ENCODE measurements around the gene PLEKHF1. TPM values are rescaled to one million over a fixed set of nuclear protein-coding genes. Genes with fewer than 3 reads are reported as not detected.

Gene PLEKHF1
- total and polyA plus RNA-seq, 2 of the 8 experiments (the other 6 are each of a cell fraction or from before 2014, with no cell fraction given): 11.1 to 18.4 TPM

DNA sequence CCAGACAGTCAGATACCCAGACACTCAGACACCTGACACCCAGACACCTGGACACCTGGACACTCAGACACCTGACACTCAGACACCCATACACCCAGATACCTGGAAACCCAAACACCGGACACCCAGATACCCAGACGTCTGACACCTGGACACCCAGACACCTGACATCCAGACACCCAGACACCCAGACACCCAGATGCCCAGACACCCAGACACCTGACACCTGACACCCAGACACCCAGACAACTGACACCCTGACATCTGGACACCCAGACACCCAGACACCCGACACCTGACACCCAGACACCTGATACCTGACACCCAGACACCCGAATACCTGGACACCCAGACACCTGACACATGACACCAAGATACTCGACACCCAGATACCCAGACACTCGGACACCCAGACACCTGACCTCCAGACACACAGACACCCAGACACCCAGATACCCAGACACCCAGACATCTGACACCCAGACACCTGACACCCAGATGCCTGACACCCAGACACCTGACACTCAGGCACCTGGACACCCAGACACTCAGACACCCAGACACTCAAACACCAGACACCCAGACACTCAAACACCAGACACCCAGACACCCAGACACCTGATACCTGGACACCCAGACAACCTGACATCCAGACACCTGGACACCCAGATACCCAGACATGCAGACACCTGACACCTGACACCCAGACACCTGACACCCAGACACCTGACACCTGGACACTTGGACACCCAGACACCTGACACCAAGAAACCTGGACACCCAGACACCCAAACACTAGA lies 30.7 kb downstream of the PLEKHF1 start (continued):
- TF ChIP-seq, protein P1, sequence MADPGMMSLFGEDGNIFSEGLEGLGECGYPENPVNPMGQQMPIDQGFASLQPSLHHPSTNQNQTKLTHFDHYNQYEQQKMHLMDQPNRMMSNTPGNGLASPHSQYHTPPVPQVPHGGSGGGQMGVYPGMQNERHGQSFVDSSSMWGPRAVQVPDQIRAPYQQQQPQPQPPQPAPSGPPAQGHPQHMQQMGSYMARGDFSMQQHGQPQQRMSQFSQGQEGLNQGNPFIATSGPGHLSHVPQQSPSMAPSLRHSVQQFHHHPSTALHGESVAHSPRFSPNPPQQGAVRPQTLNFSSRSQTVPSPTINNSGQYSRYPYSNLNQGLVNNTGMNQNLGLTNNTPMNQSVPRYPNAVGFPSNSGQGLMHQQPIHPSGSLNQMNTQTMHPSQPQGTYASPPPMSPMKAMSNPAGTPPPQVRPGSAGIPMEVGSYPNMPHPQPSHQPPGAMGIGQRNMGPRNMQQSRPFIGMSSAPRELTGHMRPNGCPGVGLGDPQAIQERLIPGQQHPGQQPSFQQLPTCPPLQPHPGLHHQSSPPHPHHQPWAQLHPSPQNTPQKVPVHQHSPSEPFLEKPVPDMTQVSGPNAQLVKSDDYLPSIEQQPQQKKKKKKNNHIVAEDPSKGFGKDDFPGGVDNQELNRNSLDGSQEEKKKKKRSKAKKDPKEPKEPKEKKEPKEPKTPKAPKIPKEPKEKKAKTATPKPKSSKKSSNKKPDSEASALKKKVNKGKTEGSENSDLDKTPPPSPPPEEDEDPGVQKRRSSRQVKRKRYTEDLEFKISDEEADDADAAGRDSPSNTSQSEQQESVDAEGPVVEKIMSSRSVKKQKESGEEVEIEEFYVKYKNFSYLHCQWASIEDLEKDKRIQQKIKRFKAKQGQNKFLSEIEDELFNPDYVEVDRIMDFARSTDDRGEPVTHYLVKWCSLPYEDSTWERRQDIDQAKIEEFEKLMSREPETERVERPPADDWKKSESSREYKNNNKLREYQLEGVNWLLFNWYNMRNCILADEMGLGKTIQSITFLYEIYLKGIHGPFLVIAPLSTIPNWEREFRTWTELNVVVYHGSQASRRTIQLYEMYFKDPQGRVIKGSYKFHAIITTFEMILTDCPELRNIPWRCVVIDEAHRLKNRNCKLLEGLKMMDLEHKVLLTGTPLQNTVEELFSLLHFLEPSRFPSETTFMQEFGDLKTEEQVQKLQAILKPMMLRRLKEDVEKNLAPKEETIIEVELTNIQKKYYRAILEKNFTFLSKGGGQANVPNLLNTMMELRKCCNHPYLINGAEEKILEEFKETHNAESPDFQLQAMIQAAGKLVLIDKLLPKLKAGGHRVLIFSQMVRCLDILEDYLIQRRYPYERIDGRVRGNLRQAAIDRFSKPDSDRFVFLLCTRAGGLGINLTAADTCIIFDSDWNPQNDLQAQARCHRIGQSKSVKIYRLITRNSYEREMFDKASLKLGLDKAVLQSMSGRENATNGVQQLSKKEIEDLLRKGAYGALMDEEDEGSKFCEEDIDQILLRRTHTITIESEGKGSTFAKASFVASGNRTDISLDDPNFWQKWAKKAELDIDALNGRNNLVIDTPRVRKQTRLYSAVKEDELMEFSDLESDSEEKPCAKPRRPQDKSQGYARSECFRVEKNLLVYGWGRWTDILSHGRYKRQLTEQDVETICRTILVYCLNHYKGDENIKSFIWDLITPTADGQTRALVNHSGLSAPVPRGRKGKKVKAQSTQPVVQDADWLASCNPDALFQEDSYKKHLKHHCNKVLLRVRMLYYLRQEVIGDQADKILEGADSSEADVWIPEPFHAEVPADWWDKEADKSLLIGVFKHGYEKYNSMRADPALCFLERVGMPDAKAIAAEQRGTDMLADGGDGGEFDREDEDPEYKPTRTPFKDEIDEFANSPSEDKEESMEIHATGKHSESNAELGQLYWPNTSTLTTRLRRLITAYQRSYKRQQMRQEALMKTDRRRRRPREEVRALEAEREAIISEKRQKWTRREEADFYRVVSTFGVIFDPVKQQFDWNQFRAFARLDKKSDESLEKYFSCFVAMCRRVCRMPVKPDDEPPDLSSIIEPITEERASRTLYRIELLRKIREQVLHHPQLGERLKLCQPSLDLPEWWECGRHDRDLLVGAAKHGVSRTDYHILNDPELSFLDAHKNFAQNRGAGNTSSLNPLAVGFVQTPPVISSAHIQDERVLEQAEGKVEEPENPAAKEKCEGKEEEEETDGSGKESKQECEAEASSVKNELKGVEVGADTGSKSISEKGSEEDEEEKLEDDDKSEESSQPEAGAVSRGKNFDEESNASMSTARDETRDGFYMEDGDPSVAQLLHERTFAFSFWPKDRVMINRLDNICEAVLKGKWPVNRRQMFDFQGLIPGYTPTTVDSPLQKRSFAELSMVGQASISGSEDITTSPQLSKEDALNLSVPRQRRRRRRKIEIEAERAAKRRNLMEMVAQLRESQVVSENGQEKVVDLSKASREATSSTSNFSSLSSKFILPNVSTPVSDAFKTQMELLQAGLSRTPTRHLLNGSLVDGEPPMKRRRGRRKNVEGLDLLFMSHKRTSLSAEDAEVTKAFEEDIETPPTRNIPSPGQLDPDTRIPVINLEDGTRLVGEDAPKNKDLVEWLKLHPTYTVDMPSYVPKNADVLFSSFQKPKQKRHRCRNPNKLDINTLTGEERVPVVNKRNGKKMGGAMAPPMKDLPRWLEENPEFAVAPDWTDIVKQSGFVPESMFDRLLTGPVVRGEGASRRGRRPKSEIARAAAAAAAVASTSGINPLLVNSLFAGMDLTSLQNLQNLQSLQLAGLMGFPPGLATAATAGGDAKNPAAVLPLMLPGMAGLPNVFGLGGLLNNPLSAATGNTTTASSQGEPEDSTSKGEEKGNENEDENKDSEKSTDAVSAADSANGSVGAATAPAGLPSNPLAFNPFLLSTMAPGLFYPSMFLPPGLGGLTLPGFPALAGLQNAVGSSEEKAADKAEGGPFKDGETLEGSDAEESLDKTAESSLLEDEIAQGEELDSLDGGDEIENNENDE (IDR thresholded peaks at IDR 0.05; ENCODE audit: insufficient replicate concordance, low read length): no peak
- no peak for TF ChIP-seq FOSL1 (IDR thresholded peaks at IDR 0.05; ENCODE audit: insufficient read depth, low read depth, low read length)
- TF ChIP-seq CEBPB (IDR thresholded peaks at IDR 0.05; ENCODE audit: low read depth, low read length): no peak
- TF ChIP-seq BACH1 (IDR thresholded peaks at IDR 0.05; ENCODE audit: low read length): no peak
- no peak for TF ChIP-seq EZH2 (IDR thresholded peaks at IDR 0.05; ENCODE audit: low read depth, low read length, severe bottlenecking)
- TF ChIP-seq SP1 (IDR thresholded peaks at IDR 0.05; ENCODE audit: low read depth, low read length): no peak
- TF ChIP-seq EGR1 (IDR thresholded peaks at IDR 0.05; ENCODE audit: borderline replicate concordance, low read depth, low read length): no peak
- TF ChIP-seq RBBP5 (IDR thresholded peaks at IDR 0.05; ENCODE audit: borderline replicate concordance, low read depth, low read length): no peak
- TF ChIP-seq CHD2 (IDR thresholded peaks at IDR 0.05; ENCODE audit: low read length): no peak

Data from H1 (cell line).